Colonic mucosa (tissue), 4 donors: ENCODE data around the gene FBP1. TPM values are rescaled to one million over a fixed set of nuclear protein-coding genes. Genes with fewer than 3 reads are reported as not detected.
"Not testable (repeated sequence)": the region's sequence is repeated elsewhere in the genome, so short reads cannot be mapped to it uniquely, and the experiment has no call there.

Experiments used
- DNase-seq: peaks from one replicate; pipeline ENCODE4 v3.0.0-alpha.2; 2020
- H3K27ac ChIP-seq: fragments of 200-600 bp; one replicate; pipeline ENCODE4 v1.8.0; 2021
- H3K27me3 ChIP-seq: fragments of 200-600 bp; one replicate; pipeline ENCODE4 v1.8.0; 2021
- H3K36me3 ChIP-seq: fragments of 200-600 bp; one replicate; pipeline ENCODE4 v1.8.0; 2021
- H3K4me1 ChIP-seq: fragments of 200-600 bp; one replicate; pipeline ENCODE4 v1.8.0; 2021; ENCODE audit warnings: mild to moderate bottlenecking
- H3K4me3 ChIP-seq: fragments of 200-600 bp; one replicate; pipeline ENCODE4 v1.8.0; 2021
- H3K9ac ChIP-seq, 2 donors: one replicate each; pipeline ENCODE4 v1.7.0; 2013; ENCODE audit warnings: control low read depth in 2 of 2, low read depth in 2 of 2, low read length in 2 of 2
- H3K9me3 ChIP-seq: fragments of 200-600 bp; one replicate; pipeline ENCODE4 v1.8.0; 2021
- CTCF ChIP-seq: fragments of 200-600 bp; IDR thresholded peaks from one replicate; pipeline ENCODE4 v1.8.0; 2022; ENCODE audit warnings: antibody characterized with exemption, mild to moderate bottlenecking
- intact Hi-C: fragments of 100-400 bp; cut with DNase I; formaldehyde crosslinking; loops from one replicate; pipeline ENCODE4 v1.14.1; 2022
- total RNA-seq, 2 donors: library from RNA; stranded (reverse); fragmentation: NEBNext Ultra II Directional in 1 of 2; extraction: Animal tissue kit (Norgen Biotek cat#: 25700) in 1 of 2; gene quantifications; one replicate each; pipeline ENCODE4 v1.2.1, GENCODE V29; 2021
- donor health status: healthy.
- donor health status: DM: no; HTN: no; CAD: no.
- donor health status: DM: no; HTN: no; CAD: no.

The FBP1 gene
- total RNA-seq, 2 donors from 2014 or later = 43.8 to 51.4 TPM

GRCh38 chr9:94599102-94599501 lies 40.2 kb downstream of the FBP1 start:
- Histone ChIP-seq H3K9me3 (no peaks in the 10 kb centered on the region), H3K36me3 (no peaks in the 10 kb centered on the region), H3K4me1 (no peaks in the 10 kb centered on the region), H3K27me3 (no peaks in the 10 kb centered on the region), H3K4me3 (no peak overlapping the region), H3K9ac (no peak overlapping the region), H3K27ac (no peak overlapping the region)
- TF ChIP-seq CTCF = no peak
- intact Hi-C loops = no loop called here
- DNase-seq = no peak

DNA sequence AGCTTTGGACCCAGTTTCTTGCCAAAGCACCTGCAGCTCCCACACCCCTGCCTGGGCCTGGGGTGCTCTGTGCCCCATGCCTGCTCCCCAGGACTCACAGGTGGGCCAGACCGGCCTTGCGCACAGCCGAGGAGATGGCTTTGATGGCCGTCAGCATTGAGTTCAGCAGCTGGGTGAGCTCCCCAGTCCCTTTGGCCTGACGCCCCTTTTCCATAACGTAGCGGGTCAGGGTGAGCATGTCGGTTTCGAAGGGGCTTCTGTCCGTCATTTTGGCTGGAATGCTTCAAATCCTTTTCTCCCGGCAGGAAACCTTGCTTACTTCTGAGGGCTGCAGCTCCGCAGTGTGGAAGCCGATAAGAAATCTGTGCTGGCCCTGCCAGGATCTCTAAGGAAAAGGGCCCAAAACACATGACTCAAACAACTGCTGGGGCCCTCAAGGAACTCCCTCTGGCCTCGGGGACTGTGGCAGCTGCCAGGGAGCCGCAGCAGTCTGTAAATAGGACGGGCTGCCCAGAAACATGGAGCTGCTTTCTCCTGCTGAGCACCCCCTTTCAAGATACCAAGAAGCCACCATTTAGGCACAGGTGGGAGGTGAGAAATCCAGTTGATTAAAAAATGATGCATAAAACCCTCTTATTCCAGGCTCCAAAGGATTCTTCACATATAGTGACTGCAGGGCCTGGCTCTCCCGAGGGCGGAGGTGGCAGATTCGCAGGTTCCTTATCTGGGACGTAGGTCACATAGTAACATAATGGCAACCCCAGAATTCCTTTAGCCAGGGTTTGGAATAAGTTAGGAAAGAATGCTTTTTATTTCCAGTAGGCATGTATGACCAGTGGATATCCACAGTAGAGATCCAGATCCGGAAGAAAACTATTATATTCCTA lies 45.6 kb downstream of the FBP1 start, which contains the start of gene FBP2:
Gene FBP2 (minus strand): TSS at position 366 of the 887 bp plus-strand sequence. CDS start 98 bp downstream, at position 268.
- H3K27ac ChIP-seq = no peak within 1 kb of the TSS
- intact Hi-C loops = no loop called here
- DNase-seq = no peak

GRCh38 chr9:94592683-94593082 lies 46.6 kb downstream of the FBP1 start:
- H3K9ac ChIP-seq, H3K27me3 ChIP-seq, H3K4me3 ChIP-seq, H3K4me1 ChIP-seq, H3K27ac ChIP-seq, H3K9me3 ChIP-seq, DNase-seq, intact Hi-C loops, H3K36me3 ChIP-seq: not testable (repeated sequence)

More for the DNA sequence above, 45.6 kb downstream of the FBP1 start, which contains the start of gene FBP2:
- H3K36me3 ChIP-seq = no peaks in the 10 kb centered on the region
- no peaks in the 10 kb centered on the region for H3K4me1 ChIP-seq
- H3K9ac ChIP-seq = no peak within 1 kb of the TSS
- no peak for TF ChIP-seq CTCF
- no peak within 1 kb of the TSS for H3K4me3 ChIP-seq
- H3K9me3 ChIP-seq = no peaks in the 10 kb centered on the region
- no peaks in the 10 kb centered on the region for H3K27me3 ChIP-seq

GRCh38 chr9:94591876-94592275 lies 47.4 kb downstream of the FBP1 start:
- no peaks in the 10 kb centered on the region for H3K27me3 ChIP-seq
- no peaks in the 10 kb centered on the region for H3K36me3 ChIP-seq
- no peak overlapping the region for H3K27ac ChIP-seq
- H3K4me1 ChIP-seq = no peaks in the 10 kb centered on the region
- intact Hi-C loops = no loop called here
- DNase-seq = no peak
- H3K9me3 ChIP-seq = no peaks in the 10 kb centered on the region
- H3K9ac ChIP-seq = no peak overlapping the region
- no peak for TF ChIP-seq CTCF
- no peak overlapping the region for H3K4me3 ChIP-seq

- H3K36me3 ChIP-seq, DNase-seq, H3K27ac ChIP-seq, H3K9me3 ChIP-seq, H3K4me1 ChIP-seq, intact Hi-C loops, H3K27me3 ChIP-seq, H3K9ac ChIP-seq, H3K4me3 ChIP-seq: not testable (repeated sequence)
These were observed 48.2 kb downstream of the FBP1 start for GRCh38 chr9:94591046-94591545.

- no peak overlapping the region for H3K9ac ChIP-seq
- no peak overlapping the region for H3K4me3 ChIP-seq
- H3K4me1 ChIP-seq = no peaks in the 10 kb centered on the region
- no peak overlapping the region for H3K27ac ChIP-seq
- no peak for TF ChIP-seq CTCF
- H3K27me3 ChIP-seq = no peaks in the 10 kb centered on the region
- no peaks in the 10 kb centered on the region for H3K36me3 ChIP-seq
- DNase-seq = no peak
- H3K9me3 ChIP-seq = no peaks in the 10 kb centered on the region
- intact Hi-C loops = no loop called here
These were observed 50.6 kb downstream of the FBP1 start for GRCh38 chr9:94588681-94589080.
